Epithelial cell of esophagus (primary cell): Measurements from ENCODE around the gene WNK2.

Source experiments
- DNase-seq: peaks from one replicate; pipeline ENCODE4 v3.0.0; 2010; ENCODE audit warnings: low read depth
- H3K4me3 ChIP-seq: 2 replicates; pipeline ENCODE4 v1.5.1; 2011; ENCODE audit warnings: mild to moderate bottlenecking, low read length, control low read depth
- TF ChIP-seq, protein P1 (sequence below): IDR thresholded peaks from 2 replicates; pipeline ENCODE4 v1.5.1; 2011; ENCODE audit warnings: low read depth, mild to moderate bottlenecking, low read length, control low read depth, inconsistent platforms; ENCODE audit not compliant: insufficient read depth; ENCODE audit errors: missing control alignments

Gene WNK2

DNA sequence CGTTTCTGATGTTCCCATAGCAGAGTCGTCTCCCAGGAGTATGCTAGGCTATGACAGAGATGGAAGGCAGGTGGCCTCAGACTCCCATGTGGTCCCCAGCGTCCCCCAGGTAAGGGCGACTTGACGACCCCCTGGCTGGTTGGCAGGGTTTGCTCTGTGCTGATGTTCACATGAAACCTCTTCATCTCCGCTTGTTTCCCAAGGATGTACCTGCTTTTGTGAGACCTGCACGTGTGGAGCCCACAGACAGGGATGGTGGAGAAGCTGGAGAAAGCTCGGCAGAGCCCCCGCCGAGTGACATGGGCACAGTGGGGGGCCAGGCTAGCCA, 108.3 kb downstream of the WNK2 start:
- TF ChIP-seq, protein P1, sequence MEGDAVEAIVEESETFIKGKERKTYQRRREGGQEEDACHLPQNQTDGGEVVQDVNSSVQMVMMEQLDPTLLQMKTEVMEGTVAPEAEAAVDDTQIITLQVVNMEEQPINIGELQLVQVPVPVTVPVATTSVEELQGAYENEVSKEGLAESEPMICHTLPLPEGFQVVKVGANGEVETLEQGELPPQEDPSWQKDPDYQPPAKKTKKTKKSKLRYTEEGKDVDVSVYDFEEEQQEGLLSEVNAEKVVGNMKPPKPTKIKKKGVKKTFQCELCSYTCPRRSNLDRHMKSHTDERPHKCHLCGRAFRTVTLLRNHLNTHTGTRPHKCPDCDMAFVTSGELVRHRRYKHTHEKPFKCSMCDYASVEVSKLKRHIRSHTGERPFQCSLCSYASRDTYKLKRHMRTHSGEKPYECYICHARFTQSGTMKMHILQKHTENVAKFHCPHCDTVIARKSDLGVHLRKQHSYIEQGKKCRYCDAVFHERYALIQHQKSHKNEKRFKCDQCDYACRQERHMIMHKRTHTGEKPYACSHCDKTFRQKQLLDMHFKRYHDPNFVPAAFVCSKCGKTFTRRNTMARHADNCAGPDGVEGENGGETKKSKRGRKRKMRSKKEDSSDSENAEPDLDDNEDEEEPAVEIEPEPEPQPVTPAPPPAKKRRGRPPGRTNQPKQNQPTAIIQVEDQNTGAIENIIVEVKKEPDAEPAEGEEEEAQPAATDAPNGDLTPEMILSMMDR, result no peak
- DNase-seq, result no peak
- H3K4me3 ChIP-seq, result no peak overlapping the region

DNA sequence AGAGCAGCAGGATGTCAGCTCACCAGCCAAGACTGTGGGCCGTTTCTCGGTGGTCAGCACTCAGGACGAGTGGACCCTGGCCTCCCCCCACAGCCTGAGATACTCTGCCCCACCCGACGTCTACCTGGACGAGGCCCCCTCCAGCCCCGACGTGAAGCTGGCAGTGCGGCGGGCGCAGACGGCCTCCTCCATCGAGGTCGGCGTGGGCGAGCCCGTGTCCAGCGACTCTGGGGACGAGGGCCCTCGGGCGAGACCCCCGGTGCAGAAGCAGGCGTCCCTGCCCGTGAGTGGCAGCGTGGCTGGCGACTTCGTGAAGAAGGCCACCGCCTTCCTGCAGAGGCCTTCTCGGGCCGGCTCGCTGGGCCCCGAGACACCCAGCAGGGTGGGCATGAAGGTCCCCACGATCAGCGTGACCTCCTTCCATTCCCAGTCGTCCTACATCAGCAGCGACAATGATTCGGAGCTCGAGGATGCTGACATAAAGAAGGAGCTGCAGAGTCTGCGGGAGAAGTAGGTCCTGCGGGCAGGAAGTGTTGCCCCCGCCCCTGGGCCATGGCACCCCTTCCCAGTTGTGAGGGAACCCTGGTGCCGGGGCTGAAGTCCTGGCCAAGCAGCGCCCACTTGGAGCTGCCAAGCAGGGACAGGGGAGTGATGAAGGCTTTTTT, 108.9 kb downstream of the WNK2 start:
- no peak overlapping the region for H3K4me3 ChIP-seq
- no peak for DNase-seq
- TF ChIP-seq, protein P1, result no peak

- DNase-seq, result no peak
- TF ChIP-seq, protein P1, result no peak
- H3K4me3 ChIP-seq, result no peak overlapping the region
Observed at GRCh38 chr9:93294011-93294410, 110.1 kb downstream of the WNK2 start.

GRCh38 chr9:93295031-93295430, 111.1 kb downstream of the WNK2 start:
- no peak overlapping the region for H3K4me3 ChIP-seq
- TF ChIP-seq, protein P1, result no peak
- no peak for DNase-seq

- no peak for DNase-seq
- TF ChIP-seq, protein P1, result no peak
- no peak overlapping the region for H3K4me3 ChIP-seq
Observed at GRCh38 chr9:93295456-93296076, 111.6 kb downstream of the WNK2 start.

GRCh38 chr9:93296889-93297480, 113.0 kb downstream of the WNK2 start:
- no peak overlapping the region for H3K4me3 ChIP-seq
- TF ChIP-seq, protein P1, result no peak
- DNase-seq, result no peak
